HG03378 (cell line): ENCODE data around the gene CYTH4.
"Not testable (repeated sequence)": the region's sequence is repeated elsewhere in the genome, so short reads cannot be mapped to it uniquely, and the experiment has no call there.

Source experiments
- ATAC-seq: cut with Tn5 transposase; IDR thresholded peaks from one replicate; pipeline ENCODE4 v1.9.1; 2021; ENCODE audit warnings: mild to moderate bottlenecking, moderate library complexity; ENCODE audit not compliant: unreplicated experiment

The CYTH4 gene

GRCh38 chr22:37282385-37282677 is at the start of gene CYTH4:
TSS of gene CYTH4 (plus strand) at chr22:37282508. CDS start at chr22:37282570, 62 bp downstream.
- no peak for ATAC-seq

DNA sequence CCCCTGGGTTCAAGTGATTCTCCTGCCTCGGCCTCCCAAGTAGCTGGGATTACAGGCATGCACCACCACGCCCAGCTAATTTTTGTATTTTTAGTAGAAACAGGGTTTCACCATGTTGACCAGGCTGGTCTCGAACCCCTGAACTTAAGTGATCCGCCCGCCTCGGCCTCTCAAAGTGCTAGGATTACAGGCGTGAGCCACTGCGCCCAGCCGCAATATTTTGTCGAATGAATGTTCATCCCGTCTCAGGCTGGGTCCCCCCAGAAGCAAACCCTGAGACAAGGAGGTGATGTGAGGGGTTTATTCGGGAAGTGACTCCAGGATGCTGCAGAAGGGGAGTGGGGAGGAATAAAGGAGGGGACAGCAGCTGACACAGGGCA is 48.9 kb upstream of the CYTH4 start:
- not testable (repeated sequence) for ATAC-seq

DNA sequence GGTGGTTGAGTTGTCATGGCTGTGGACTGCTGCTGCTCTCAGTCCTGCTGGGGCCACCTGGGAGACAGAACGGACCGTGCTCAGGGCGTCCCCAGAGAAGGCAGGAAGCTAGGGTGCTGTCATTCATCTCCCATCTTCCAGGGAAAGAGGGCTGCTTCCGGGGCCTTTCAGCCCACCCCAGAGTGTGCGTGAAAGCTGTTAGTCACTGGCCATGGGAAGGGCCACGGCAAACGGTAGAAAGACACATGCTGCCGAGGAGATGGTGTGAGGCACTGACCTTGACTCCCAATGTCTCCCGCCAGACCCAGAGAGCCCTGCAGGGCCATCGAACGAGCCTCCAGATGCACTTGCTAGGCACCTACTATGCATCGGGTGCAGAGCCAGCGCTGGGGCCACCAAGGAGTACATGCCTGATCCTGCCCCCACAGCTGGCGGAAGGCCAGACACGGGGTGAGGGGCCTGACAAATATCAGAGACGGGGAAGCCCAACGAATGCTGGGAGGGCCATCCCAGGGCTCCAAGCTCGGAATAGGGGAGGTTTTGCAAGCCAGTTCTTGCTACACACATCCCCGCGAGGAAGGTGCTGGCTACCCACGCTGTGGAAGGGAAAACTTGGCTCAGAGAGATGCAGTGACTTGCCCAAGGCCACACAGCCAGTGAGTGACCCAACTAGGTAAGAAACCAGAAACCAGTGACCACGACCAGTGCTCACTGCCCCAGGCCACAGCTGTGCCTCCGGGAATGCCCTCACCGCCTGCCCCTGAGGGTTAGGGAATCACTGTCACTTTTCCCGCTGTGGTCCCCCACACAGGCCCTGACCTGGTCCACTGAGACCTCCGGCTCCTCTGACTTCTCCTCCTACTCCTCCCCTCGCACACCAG is 48.3 kb upstream of the CYTH4 start:
- ATAC-seq = no peak

DNA sequence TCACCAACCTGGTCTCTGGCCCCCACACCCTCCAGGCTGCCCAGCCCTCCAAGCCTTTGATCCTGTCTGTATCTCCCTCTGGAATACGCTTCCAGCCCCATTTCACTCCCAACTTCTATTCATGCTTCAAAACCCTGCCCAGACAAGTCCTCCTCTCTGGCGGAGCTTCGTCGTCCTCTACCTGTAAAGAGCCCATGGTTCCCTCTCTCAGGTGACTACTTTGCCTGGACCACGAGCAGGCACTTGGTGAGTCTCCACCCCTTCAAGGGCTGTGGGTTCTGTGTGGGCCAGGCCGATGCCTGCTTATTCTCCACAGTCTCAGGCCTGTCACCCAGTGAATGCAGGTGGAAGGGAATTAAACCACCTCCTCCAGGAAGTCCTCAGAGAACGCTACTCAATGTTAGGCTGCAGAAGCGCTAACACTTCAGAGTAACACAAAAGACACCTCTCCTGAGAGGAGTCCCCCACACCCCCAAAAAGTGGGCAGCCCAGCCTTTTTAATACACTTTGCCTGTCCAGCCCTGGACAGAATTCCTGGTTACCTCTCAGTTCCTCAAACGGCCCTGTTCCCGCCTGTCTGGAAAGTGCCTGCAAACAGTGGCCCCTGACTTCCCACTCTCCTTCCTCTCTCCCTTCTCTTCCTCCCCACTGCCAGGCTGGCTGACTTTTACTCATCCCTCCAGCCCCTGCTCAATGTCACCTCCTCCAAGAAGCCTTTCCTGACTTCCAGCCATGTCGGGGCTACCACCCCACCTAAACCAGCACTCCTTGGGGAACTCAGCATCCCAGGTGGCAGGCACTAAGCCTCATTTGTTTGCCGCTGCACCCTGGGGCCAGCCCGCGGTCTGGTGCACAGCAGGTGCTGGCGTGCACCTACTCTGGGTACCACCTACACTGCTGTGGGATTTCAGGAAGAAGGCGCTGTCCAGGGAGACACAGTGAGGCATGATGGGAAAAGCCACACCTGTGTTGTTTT is 47.3 kb upstream of the CYTH4 start:
- ATAC-seq = no peak

- no peak for ATAC-seq
Observed at GRCh38 chr22:37235897-37236607, 46.3 kb upstream of the CYTH4 start.

GRCh38 chr22:37237371-37238268 is 44.7 kb upstream of the CYTH4 start:
- ATAC-seq = no peak

DNA sequence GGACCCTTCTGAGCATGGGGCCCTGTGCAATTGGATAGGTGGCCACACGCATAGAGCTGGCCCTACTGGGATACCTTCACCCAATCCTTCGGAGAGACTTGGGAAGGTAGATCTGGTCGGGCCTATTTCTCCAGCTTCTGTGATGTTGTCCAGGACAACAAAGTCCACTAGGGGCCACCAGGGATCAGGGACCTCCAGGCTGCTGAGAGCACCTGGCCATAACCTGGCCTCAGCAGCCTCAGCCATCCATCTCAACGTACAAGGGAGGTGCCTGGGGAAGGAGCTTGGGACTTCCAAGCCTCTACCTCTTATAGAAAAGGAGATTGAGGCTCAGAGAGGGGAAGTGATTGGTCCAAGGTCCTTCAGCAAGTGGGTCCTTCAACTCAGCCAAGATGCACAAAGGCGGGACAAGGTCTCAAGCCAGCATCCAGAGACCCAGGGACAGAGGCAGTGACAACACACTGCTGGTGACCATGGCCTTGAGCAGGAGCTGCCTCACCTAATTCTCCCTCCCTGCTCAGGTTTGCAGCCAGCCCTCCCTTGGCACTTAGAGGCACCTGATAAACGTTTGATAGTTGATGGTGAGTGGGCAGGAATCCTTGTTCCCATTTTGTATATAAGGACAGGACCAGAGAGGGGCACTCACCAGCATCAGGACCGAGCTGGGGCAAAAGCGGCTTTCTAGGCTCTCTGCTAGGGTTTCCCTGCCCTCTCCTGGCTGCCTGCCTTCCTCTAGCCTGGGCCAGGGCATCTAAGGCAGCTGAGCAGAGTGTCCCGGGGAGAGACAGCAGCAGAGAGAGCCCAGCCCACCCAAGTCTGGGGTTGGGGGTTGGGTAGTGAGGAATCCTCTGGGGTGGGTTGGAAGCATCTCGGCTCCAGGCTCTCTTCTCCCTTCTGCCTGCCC is 42.7 kb upstream of the CYTH4 start:
- ATAC-seq = no peak

DNA sequence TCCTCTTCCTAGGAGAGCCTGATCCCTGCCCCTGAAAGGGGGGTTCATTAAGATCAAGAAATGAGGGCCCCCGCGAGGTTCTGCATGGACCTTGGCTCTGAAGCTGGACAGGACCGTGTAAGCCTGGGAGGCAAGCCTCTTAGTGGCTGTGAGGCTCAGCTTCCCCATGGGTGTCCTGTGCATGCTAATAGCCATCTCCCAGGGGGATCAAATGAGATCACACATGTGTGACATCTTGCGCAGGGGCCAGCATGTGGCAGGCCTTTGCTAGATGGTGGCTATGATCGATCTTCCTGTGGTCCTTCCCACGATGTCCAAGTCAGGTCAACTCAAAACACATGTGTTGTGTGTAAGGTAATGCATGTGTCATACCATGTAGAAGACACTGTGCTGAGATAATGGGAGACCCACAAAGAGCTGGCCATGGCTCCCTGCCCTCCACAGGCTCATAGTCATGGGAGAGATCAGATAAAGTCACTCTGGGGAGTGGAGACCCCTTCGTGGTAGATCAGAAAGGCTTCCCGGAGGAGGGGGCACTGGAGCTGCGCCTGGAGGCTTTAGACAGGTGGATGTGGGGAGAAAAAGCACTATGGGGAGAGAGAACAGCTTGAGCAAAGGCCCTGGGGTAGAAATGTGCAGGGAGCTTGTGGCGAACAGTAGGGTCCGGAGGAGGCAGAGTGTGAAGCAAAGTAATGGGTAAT is 41.9 kb upstream of the CYTH4 start:
- ATAC-seq = no peak

DNA sequence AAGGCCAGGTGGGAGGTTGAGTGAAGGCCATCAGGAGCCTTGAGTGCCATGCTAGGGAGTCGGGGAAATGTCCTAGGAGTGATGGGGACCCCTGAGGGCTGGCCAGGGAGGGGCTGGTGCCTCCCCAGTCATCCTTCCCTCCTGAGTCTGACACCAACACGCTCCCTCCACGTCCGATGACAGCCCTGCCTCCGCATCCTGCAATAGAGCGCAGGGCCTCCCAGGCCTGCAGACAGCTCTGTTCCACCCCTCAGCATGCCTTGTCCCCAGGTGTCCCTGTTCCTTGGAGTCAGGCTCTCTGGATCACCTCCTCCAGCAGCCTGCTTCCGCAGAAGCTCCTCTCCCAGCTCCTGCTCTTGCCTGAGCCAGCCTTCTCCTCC is 41.4 kb upstream of the CYTH4 start:
- no peak for ATAC-seq

DNA sequence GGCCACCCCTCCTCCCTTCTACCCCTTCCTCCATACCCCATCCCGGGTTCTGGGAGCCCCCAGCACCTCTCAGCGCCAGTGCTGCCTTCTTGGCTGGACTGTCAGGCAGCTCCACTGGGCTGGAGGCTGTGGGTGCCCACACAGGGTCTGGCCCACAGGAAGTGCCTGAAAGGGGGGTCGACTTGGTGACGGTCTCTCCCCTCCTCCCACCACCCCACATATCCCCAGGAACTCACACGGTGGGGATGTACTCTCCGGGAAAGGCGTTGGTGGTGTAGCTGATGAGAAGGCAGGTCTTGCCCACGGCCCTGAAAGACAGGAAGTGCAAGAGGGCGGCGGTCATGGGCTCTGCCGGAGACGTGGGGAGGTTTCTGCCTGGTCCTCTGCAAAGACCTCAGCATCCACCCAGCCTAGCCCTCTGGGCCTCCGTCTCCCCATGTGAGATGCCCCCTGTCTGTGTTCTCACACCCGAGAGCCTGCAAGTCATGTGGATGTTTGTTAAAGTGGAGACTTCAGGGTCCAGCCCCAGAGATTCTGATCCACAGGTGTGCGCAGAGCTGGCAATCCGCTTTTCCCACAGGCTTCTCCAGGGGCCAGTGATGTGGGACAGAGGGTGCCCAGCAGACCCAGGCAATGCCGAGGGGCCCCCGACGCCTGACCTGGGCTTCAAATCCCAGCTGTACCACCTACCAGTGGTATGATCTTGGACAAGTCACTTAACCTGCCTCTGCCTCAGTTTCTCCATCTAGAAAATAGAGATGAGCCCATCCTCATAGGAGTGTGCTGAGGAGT is 40.8 kb upstream of the CYTH4 start:
- no peak for ATAC-seq

- peak; percentile 48 for ATAC-seq
Observed at GRCh38 chr22:37242395-37242918, 39.9 kb upstream of the CYTH4 start.

DNA sequence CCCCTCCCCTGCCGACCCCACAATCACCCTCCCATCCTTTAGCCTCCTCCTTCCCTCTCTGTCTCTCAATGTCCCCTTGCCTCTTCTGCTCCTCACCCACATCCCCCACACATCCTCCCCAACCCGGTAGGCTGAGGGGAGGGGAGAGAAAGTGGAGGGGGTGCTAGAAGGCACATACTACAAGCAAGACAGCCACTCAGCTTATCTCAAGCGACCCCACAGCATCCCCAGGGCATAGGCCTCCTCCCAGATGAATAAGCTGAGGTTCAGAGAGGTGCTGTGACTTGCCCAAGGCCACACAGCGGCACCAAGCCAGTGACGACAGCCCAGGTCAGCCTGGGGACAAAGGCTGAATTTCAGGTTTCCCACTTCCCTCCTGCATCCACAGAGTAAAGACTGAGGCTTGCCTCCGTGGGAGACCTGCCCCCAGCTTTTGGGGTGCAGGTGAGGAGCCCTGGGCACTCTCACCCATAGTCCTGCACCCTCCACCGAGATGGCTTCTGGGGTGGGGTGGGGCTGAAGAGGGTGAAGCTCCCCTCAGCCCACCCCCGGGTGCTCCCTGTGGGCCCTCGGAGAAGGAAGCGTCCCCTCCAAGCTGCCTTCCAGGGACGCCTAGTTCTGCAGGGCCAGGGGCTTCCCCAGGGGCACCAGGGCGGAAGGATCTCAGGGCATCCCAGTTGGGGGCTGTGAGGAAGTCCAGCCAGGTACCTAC is 38.8 kb upstream of the CYTH4 start:
- no peak for ATAC-seq

- peak; percentile 36 for ATAC-seq
Observed at GRCh38 chr22:37244114-37244921, 38.0 kb upstream of the CYTH4 start, which contains the start of gene RAC2. TSS of gene RAC2 (minus strand) at chr22:37244269. CDS start at chr22:37244148, 121 bp downstream.

DNA sequence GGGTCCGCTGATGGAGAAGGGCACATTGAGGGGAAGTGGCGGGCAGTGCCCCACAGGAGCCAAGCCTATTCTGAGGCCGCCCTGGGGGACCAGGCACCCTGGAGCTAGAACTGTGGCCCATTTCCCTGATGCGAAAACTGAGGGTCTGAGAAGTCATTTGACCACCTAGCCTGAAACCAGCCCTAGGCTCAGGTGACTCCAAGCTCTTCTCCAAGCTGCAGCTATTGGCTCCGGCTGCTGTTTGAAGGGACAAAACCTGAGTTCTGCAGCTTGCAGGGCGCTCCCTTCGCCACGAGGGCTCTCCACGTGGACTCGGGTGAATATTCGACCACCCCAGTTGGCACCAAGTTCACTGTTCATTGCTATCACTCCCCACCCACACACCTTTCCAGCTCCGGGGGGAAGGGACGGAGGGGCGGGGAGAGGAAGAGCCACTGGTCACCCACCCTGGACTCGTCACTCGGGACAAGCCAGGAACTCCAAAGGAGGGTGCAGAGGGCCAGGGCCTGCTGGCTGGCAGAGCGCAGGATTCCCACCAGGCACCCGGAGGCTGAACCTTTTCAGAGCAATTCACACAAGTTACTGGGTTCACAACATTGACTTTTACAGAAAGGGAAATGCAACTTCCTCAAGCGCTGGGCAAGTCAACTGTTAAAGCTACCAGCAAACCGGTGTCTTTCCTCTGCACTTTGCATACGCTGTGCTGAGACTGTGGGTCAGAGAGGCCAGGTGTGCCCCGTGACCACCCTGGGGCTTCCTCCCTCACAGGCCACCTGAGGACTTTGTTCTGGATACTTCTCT is 37.2 kb upstream of the CYTH4 start:
- no peak for ATAC-seq

- ATAC-seq = no peak
Observed at GRCh38 chr22:37245740-37246139, 36.6 kb upstream of the CYTH4 start.
